GM18502 (cell line): ENCODE measurements around the gene SPATA13.

Source experiments
- ATAC-seq: cut with Tn5 transposase; IDR thresholded peaks from one replicate; pipeline ENCODE4 v1.9.1; 2021; ENCODE audit warnings: mild to moderate bottlenecking; ENCODE audit not compliant: unreplicated experiment, poor library complexity

The SPATA13 gene

GRCh38 chr13:24138911-24139310 lies 21.6 kb upstream of the SPATA13 start:
- ATAC-seq = no peak

- ATAC-seq = no peak
These were observed 19.1 kb upstream of the SPATA13 start for GRCh38 chr13:24141333-24141910.

DNA sequence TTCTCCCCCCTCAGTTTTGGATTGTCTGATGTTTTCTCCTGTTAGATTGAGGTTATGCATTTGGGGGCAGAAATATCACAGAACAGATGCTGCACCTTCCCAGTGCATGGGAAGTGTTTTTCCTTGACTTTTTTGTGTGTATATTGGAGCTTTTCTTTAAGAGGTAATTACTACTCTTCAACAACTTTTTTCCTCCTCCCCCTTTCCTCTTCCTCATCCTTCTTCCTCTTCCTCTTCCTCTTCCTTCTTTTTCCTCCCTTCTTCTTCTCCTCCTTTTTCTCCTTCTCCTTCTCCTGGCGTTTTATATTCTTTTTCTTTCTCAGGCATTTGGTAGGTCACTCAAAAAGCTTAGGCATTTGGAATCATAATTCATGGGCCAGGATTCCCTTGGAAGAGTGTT lies 18.1 kb upstream of the SPATA13 start:
- no peak for ATAC-seq

- ATAC-seq = no peak
These were observed 17.6 kb upstream of the SPATA13 start for GRCh38 chr13:24142886-24143285.

- ATAC-seq = no peak
These were observed 15.3 kb upstream of the SPATA13 start for GRCh38 chr13:24145240-24145639.

DNA sequence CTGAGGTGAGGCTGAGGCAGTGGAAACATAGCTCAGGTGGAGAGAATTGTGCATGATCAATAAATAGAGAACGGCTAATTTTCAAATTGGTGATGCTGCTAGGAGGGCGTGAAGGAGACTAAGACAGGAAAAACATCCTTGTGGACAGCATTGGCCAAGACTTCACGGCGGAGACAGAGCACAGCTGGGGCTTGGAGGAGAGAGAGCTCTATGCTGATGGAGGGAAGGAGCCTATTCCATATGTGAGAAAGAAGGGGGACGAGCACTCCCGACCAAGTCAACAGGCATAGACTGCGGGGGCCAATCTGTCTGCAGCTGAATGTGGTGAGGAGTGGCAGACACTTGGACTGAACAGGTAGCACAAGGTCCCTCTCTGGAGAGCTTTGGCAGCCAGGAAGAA lies 14.8 kb upstream of the SPATA13 start:
- ATAC-seq = no peak

- ATAC-seq = no peak
These were observed 13.5 kb upstream of the SPATA13 start for GRCh38 chr13:24146961-24147569.

GRCh38 chr13:24147570-24147963 lies 13.0 kb upstream of the SPATA13 start:
- ATAC-seq = no peak

DNA sequence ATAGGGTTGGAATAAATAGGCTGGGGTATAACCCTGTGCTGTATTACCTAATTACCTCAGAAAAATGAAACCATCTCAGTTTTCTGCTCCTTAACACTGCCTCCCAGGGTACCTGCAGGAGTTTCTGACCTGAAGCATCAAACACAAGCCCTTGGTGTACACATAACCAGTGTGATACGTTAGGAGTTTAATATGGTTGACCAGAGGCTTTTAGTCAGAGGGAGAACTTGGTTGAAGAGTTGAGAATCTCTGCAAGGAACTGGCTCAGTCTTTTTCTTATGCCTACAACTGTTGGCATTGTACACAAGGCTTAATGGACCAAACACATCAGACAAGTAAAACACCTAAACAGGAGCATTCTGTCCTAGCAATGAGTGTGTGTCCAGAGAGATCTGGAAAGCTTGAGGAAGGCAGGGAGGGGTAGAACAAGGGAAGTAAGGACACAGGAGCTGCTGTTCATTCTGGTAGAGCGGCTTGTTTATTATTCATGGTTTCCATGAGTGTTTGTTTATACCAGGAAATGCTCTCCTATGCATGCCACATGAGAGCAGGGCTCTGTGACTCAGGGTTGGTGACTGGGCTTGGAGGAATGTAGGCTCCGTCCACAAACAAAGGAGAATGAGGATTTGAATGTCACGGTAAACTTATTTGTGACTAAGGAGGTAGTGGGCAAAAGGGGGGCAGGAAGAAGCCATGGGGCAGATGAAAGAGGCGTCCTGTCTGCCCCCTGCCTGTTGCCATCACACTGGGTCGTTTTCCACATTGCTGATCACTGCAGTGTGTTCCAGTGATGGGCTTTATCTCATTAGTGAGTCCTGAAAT lies 11.9 kb upstream of the SPATA13 start:
- ATAC-seq = no peak

GRCh38 chr13:24149246-24150032 lies 11.1 kb upstream of the SPATA13 start:
- ATAC-seq = no peak

- no peak for ATAC-seq
These were observed 9.9 kb upstream of the SPATA13 start for GRCh38 chr13:24150572-24150971.

DNA sequence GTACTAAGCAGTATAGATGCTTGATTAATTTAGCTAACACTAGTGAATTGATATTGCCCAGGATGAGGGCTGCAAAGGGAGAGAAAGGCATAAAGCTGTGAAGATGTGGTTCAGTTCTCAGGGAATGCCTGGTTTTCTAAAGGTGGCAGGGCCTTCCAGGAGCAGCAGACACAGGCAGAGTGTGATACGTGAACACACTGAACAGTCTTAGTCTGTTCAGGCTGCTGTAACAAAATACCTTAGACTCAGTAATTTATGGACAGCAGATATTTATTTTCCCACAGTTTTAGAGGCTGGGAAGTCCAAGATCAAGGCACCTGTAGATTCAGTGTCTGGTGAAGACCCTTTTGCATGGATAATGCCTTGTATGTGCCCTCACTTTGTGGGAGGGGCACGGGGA lies 8.7 kb upstream of the SPATA13 start:
- no peak for ATAC-seq

GRCh38 chr13:24152292-24153214 lies 8.0 kb upstream of the SPATA13 start:
- ATAC-seq = no peak

DNA sequence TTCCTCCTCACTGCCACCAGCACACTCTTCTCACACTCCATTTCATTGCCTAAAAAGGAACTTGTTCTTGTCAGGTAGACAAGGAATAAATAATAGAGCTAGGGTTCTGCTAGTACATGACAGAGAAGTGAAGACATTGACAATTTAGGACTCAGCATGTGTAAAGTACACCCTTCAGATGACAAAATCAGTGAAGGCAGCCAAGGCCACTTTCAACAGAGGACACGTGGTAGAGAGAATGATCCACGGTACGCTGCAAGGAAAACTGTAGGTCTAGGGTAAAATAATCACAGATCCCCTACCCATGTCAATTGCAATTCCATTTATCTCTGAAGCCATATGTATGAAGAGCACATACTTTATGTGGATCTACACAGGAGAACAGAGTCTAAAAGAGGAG lies 7.2 kb upstream of the SPATA13 start:
- no peak for ATAC-seq

DNA sequence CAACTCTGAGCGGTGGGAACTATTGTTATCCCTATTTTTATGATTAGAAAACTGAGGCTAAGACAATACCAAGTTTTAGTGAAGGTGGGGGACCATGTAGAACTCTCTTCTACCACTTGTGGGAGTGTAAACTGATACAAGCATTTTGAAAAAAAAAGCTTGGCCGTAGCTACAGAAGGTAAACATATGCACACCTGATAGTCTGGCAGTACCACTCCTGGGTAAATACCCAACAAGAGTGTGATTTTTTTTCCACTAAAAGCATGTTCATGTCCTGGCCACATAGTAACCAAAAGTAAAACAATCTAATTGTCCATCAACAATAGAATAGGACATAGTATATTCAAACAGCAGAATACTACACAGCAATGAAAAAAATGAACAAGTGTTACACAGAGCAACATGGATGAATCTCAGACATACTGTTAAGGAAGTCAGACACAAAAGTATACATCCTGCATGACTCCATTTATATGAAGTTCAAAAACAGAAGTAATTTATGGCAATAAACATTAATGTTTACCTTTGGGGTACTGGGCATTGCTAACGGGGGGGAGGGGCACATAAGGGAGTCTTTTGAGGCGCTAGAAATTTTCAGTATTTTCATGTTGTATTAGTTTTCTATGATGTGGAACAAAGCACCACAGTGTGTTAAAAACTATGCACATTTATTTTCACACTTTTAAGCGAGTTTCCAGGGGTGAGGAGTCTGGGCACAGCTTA lies 6.4 kb upstream of the SPATA13 start:
- no peak for ATAC-seq

DNA sequence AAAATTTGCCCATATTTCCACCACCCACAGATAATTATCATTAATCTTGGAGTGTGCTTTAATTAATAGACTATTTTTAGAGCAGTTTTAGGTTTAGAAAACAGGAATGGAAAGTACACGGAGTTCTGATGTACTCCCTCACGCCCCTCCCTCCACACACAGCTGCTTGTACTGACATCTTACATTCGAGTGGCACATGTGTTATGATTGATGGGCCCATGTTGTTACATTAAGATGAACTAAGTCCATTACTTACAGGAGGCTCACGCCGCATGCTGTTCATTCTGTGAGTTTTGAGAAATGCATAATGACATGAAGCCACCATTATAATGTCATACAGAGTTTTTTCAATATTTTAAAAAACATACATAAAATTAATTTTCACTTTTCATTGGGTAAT lies 1.2 kb upstream of the SPATA13 start:
- no peak for ATAC-seq

GRCh38 chr13:24161010-24161775 lies 673 bp downstream of the SPATA13 start:
- ATAC-seq = peak; percentile 49

DNA sequence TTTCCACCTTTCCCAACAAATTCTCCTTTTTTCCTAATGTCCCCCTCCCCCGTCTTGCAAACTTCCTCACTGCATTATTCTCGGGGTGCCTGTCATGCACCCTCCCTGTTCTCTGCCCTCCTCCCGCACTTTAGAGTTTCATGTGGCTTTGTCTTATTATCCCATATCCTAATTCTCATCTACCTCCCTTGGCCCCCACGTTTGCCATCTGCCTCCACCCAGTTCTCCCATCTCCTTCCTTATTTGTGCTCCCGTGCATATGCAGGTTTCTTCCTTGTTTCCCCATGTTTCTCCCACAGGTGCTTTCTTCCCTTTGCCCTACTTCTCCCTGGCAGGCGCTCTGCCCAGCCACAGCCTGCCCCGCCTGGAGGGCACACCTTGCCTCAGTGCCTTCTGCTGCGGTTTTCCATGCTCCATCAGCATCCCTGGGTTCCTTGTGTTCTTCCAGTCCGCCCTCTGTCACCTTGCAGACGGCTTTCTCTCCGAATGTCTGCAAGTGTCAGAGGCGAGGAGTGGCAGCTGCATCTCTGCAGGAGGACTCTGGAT lies 1.5 kb downstream of the SPATA13 start:
- ATAC-seq = no peak
